Fibroblast of pulmonary artery (primary cell): ENCODE measurements around the gene ARID3A.
A peak's percentile ranks its signal among the peaks of the same experiment; 100 is the strongest.
"Not testable (repeated sequence)": the region's sequence is repeated elsewhere in the genome, so short reads cannot be mapped to it uniquely, and the experiment has no call there.

Experiments used
- DNase-seq: peaks from one replicate; pipeline ENCODE4 v3.0.0-alpha.2; 2010; ENCODE audit warnings: low read depth
- H3K4me3 ChIP-seq: replicated peaks from 2 replicates; pipeline ENCODE4 v1.5.1; 2011; ENCODE audit warnings: low read depth, mild to moderate bottlenecking, control low read depth, low read length, moderate library complexity
- TF ChIP-seq, protein P1 (sequence below): IDR thresholded peaks from 2 replicates; pipeline ENCODE4 v1.5.1; 2011; ENCODE audit warnings: mild to moderate bottlenecking, control low read depth, low read length, inconsistent platforms; ENCODE audit errors: missing control alignments

Gene ARID3A

DNA sequence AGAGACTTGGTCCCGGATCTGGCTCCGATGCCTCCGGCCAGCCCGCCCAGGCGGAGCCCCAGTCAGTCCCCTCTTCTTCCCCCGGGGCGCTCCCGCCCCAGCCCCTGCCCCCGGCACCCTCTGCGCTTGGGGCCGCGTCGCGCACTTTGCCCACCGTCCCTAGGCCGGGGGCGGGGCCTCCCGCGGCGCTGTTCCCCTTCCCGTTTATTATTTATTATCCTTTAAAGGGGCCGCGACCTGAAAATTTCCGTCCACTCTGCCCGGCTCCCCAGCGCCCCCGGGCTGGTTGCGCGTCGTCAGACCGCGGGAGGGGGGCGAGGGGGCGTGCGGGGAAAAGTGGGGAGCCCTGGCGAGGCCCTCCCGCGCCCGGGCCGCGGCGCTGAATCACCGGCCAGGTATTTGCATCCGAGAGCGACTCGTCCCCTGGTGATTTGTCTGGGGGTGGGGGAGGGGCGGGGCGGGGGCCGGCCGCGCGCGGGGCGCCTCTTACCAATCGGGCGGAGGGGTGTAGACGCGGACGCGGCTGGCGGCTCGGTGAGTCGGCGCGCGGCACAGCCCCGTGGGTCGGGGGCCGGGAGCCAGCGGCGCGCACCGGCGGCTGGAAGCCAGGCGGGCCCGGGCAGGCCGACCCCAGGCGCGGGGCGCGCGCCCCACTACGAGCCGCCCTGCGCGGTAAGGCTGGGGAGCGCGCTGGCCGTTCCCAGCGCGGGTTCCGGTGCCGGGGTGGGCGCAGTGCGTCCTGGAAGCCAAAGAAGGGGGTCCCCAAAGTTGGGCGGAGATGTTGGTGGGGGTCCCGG is at the start of gene ARID3A:
Gene ARID3A (plus strand): TSS at position 510 of the 797 bp plus-strand sequence. CDS start 3,494 bp downstream, outside the sequence.
- H3K4me3 ChIP-seq: peak within 1 kb of the TSS; percentile 79
- peak; percentile 81 for DNase-seq
- TF ChIP-seq, protein P1, sequence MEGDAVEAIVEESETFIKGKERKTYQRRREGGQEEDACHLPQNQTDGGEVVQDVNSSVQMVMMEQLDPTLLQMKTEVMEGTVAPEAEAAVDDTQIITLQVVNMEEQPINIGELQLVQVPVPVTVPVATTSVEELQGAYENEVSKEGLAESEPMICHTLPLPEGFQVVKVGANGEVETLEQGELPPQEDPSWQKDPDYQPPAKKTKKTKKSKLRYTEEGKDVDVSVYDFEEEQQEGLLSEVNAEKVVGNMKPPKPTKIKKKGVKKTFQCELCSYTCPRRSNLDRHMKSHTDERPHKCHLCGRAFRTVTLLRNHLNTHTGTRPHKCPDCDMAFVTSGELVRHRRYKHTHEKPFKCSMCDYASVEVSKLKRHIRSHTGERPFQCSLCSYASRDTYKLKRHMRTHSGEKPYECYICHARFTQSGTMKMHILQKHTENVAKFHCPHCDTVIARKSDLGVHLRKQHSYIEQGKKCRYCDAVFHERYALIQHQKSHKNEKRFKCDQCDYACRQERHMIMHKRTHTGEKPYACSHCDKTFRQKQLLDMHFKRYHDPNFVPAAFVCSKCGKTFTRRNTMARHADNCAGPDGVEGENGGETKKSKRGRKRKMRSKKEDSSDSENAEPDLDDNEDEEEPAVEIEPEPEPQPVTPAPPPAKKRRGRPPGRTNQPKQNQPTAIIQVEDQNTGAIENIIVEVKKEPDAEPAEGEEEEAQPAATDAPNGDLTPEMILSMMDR: no peak

DNA sequence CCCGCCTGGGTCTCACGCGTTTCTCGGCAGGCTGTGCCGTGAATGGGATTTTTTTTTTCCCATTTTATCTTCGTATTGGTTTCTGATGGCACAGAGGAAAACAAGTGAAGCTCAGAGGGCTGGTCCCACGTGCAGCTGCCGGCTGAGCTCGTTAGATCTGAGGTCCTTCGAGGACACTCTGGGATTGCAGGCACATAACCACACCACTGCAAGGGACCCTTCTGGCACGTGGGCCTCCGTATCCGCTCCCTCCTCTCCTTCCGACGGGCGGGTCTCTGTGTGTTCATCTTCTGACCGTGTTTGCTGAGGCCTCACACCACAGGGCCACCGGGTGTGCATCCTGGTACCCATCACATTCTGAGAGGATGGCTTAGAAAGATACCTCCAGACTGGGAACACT is 49.7 kb upstream of the ARID3A start:
- TF ChIP-seq, protein P1: no peak
- no peak for DNase-seq
- H3K4me3 ChIP-seq: no peak overlapping the region

- DNase-seq: no peak
- H3K4me3 ChIP-seq: no peak overlapping the region
- TF ChIP-seq, protein P1: no peak
Observed at GRCh38 chr19:876780-877314, 49.0 kb upstream of the ARID3A start.

GRCh38 chr19:877992-878660 is 47.7 kb upstream of the ARID3A start:
- not testable (repeated sequence) for DNase-seq, H3K4me3 ChIP-seq

DNA sequence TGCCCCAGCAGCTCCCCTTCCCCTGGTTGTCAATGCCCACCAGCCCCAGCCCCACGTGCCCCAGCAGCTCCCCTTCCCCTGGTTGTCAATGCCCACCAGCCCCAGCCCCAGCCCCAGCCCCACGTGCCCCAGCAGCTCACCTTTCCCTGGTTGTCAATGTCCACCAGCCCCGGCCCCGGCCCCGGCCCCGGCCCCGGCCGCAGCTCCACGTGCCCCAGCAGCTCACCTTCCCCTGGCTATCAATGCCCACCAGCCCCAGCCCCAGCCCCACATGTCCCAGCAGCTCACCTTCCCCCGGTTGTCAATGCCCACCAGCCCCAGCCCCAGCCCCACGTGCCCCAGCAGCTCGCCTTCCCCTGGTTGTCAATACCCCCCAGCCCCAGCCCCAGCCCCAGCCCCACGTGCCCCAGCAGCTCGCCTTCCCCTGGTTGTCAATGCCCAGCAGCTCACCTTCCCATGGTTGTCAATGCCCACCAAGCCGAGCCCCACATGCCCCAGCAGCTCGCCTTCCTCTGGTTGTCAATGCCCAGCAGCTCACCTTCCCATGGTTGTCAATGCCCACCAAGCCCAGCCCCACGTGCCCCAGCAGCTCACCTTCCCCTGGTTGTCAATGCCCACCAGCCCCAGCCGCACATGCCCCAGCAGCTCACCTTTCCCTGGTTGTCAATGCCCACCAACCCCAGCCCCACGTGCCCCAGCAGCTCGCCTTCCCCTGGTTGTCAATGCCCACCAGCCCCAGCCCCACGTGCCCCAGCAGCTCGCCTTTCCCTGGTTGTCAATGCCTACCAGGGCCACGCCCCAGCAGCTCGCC is 46.9 kb upstream of the ARID3A start:
- DNase-seq, H3K4me3 ChIP-seq: not testable (repeated sequence)

GRCh38 chr19:879711-880438 is 46.0 kb upstream of the ARID3A start:
- DNase-seq: no peak
- TF ChIP-seq, protein P1: no peak
- H3K4me3 ChIP-seq: no peak overlapping the region

GRCh38 chr19:881385-882071 is 44.3 kb upstream of the ARID3A start:
- TF ChIP-seq, protein P1: no peak
- H3K4me3 ChIP-seq: no peak overlapping the region
- DNase-seq: no peak
